OCI-LY7 (cell line): ENCODE measurements around the gene AKR7A2. TPM values are rescaled to one million over a fixed set of nuclear protein-coding genes. Genes with fewer than 3 reads are reported as not detected.

Experiments used
- Bru-seq: library from RNA; stranded (reverse); fragments of 400-500 nt; gene quantifications from one replicate; lab custom pipeline; 2021; lab: Mats Ljungman, UMichigan
- BruChase-seq, 2 experiments: library from RNA; stranded (reverse); fragments of 400-500 nt; gene quantifications; one replicate each; lab custom pipeline; 2021; lab: Mats Ljungman, UMichigan
- BruUV-seq: library from RNA; stranded (reverse); fragments of 400-500 nt; replicated peaks from 2 replicates; lab custom pipeline; 2021; lab: Mats Ljungman, UMichigan
- CTCF ChIA-PET: fragments of 300-600 bp; sonication (Branson Sonifier 250); formaldehyde crosslinking; loops from one replicate; lab custom pipeline; 2022; ENCODE audit warnings: antibody characterized with exemption; ENCODE audit not compliant: unreplicated experiment; lab: Charles Lee
- POLR2A ChIA-PET: fragments of 300-600 bp; sonication (Branson Sonifier 250); formaldehyde crosslinking; loops from one replicate; lab custom pipeline; 2022; ENCODE audit warnings: antibody characterized with exemption; lab: Charles Lee
- DNase-seq: peaks from one replicate; pipeline ENCODE4 v3.0.0-alpha.2; 2015; ENCODE audit warnings: low spot score
- H2AFZ ChIP-seq: fragments of 200-600 bp; sonication (generic), shearing (Covaris generic); 2 replicates; pipeline ENCODE4 v1.6.1; 2014; ENCODE audit warnings: mild to moderate bottlenecking, antibody characterized with exemption, low read length, moderate library complexity
- H3K27ac ChIP-seq: fragments of 200-600 bp; sonication (generic); 2 replicates; pipeline ENCODE4 v1.5.1; 2014; ENCODE audit warnings: mixed run types, low read depth, mild to moderate bottlenecking, moderate library complexity, low read length, inconsistent platforms; ENCODE audit not compliant: poor library complexity, severe bottlenecking
- H3K36me3 ChIP-seq: fragments of 200-600 bp; sonication (generic); 2 replicates; pipeline ENCODE4 v1.6.1; 2014; ENCODE audit warnings: mild to moderate bottlenecking, antibody characterized with exemption, low read length, moderate library complexity, mixed read lengths; ENCODE audit not compliant: insufficient read depth
- H3K4me1 ChIP-seq: fragments of 200-600 bp; sonication (generic); 2 replicates; pipeline ENCODE4 v1.5.1; 2014; ENCODE audit warnings: mild to moderate bottlenecking, low read length; ENCODE audit not compliant: insufficient read depth, poor library complexity, severe bottlenecking
- H3K4me2 ChIP-seq: fragments of 200-600 bp; sonication (generic); 2 replicates; pipeline ENCODE4 v1.6.1; 2014; ENCODE audit warnings: mild to moderate bottlenecking, low read length
- H3K4me3 ChIP-seq: fragments of 200-600 bp; sonication (generic); 2 replicates; pipeline ENCODE4 v1.5.1; 2014; ENCODE audit warnings: mild to moderate bottlenecking, low read depth, low read length; ENCODE audit not compliant: poor library complexity, severe bottlenecking
- H3K79me2 ChIP-seq: fragments of 200-600 bp; sonication (generic); 2 replicates; pipeline ENCODE4 v1.6.1; 2016; ENCODE audit warnings: low read depth, mild to moderate bottlenecking, low read length, moderate library complexity, mixed read lengths; ENCODE audit not compliant: insufficient read depth
- H3K9me2 ChIP-seq: fragments of 200-600 bp; sonication (generic); 2 replicates; pipeline ENCODE4 v1.6.1; 2016; ENCODE audit warnings: mild to moderate bottlenecking, low read length, mixed read lengths; ENCODE audit not compliant: insufficient read depth
- H3K9me3 ChIP-seq: fragments of 200-600 bp; sonication (generic); 2 replicates; pipeline ENCODE4 v1.6.1; 2014; ENCODE audit warnings: mild to moderate bottlenecking, mixed run types, low read length, mixed read lengths
- H4K20me1 ChIP-seq: fragments of 200-600 bp; sonication (generic); 2 replicates; pipeline ENCODE4 v1.6.1; 2014; ENCODE audit warnings: mild to moderate bottlenecking, antibody characterized with exemption, low read length, moderate library complexity, mixed read lengths; ENCODE audit not compliant: insufficient read depth
- EZH2phosphoT487 ChIP-seq: fragments of 200-600 bp; sonication (generic); IDR thresholded peaks from 2 replicates; pipeline ENCODE4 v1.6.1; 2018; ENCODE audit warnings: low read depth, borderline replicate concordance, mild to moderate bottlenecking, mixed run types, antibody characterized with exemption, low read length, moderate library complexity, mixed read lengths
- intact Hi-C: fragments of 100-400 bp; cut with micrococcal nuclease; formaldehyde crosslinking; loops from one replicate; pipeline ENCODE4 v1.10.0; 2022; ENCODE audit not compliant: unreplicated experiment
- long read RNA-seq: library from polyadenylated mRNA; stranded (forward); transcript quantifications from one replicate; pipeline ENCODE4 v2.0.0, GENCODE V29; 2022
- total RNA-seq, 2 experiments: library from RNA; depleted of rRNA in 1 of 2; stranded (reverse); fragments of >200 nt in 1 of 2; shearing (Covaris generic) in 1 of 2; gene quantifications; 2 replicates each; pipeline ENCODE4 v1.2.3, GENCODE V29; 2014 to 2022
- TF ChIP-seq, protein P1 (sequence below): fragments of 200-600 bp; sonication (generic); conservative IDR thresholded peaks from 2 replicates; pipeline ENCODE4 v1.5.1; 2014; ENCODE audit warnings: mild to moderate bottlenecking, antibody characterized with exemption, low read length, moderate library complexity, mixed read lengths

Gene AKR7A2
- total RNA-seq (2014; rRNA removed; shearing (Covaris generic)) (53.9 and 75.2 TPM in 2 replicates), total RNA-seq (2022) (54.2 and 59.1 TPM in 2 replicates), Bru-seq, nascent RNA (percentile 63 among the genes with signal in this experiment), BruChase-seq, experiment 1, labeled RNA remaining after a 6-hour chase (percentile 68 among the genes with signal in this experiment), BruChase-seq, experiment 2, labeled RNA remaining after a 2-hour chase (percentile 63 among the genes with signal in this experiment)
- long read RNA-seq, transcript AKR7A2-201 (7 exons, 1,362 nt), result major isoform, 69 of 73 reads
- long read RNA-seq, partial matches to known transcripts, result 1 of 73 reads
- long read RNA-seq, other reads (novel, unspliced or antisense), result 3 of 73 reads

DNA sequence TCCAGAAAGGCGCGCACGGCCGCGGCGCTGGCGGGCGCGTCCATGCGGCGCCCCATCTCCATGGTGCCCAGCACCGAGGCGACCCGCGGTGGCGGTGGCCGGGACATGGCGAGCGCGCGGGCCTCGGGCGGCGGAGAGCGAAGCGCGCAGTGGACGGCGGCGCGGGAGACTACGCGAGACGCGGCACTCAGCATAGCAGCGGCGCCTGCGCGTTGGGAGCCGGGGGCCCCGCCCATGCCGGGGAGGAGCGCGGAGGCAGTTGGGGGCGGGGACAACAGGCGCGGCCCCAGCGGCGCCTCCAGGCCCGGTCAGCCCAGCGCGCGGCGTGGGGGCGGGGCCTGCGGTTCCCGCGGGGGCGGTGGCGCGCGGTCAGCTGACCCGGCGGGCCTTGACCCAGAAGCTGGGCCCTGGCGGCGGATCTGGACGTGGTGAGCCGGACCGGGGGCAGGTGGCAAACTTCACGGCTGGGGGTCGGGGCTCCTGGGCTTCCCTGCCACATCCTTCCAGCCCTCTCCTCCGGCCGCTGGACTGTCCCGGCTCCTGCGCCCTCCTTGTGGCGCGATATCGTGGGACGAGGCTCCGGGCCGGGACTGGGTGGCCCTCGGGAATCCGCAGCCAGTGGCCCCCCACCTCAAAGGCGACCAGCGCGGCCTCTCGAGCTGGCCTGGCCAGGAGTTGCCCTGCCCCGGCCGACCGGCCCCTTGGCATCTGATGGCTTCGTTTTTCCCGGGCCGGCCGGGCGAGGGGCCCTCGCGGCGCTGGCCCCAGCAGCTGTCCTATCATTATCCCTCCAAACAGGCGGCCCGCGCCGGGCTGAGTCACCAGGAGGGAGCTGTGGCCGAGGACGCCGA lies at the start of gene AKR7A2, which contains the start of gene SLC66A1:
TSS of gene AKR7A2 (minus strand) at position 214 of the 851 bp plus-strand sequence. CDS start at position 194, 20 bp downstream.
TSS of gene SLC66A1 (plus strand) at position 396 of the 851 bp plus-strand sequence. CDS start 5,352 bp downstream, outside the sequence.
- H4K20me1 ChIP-seq, result no peaks in the 10 kb centered on the region
- peak within 1 kb of the TSS; percentile 88 for H3K4me2 ChIP-seq
- intact Hi-C loops, result no loop called here
- H3K4me1 ChIP-seq, result peaks cover 57% of the 10 kb centered on the region
- DNase-seq, result peak; percentile 94
- no TSS peak for BruUV-seq
- TF ChIP-seq EZH2phosphoT487, result no peak
- TF ChIP-seq, protein P1, sequence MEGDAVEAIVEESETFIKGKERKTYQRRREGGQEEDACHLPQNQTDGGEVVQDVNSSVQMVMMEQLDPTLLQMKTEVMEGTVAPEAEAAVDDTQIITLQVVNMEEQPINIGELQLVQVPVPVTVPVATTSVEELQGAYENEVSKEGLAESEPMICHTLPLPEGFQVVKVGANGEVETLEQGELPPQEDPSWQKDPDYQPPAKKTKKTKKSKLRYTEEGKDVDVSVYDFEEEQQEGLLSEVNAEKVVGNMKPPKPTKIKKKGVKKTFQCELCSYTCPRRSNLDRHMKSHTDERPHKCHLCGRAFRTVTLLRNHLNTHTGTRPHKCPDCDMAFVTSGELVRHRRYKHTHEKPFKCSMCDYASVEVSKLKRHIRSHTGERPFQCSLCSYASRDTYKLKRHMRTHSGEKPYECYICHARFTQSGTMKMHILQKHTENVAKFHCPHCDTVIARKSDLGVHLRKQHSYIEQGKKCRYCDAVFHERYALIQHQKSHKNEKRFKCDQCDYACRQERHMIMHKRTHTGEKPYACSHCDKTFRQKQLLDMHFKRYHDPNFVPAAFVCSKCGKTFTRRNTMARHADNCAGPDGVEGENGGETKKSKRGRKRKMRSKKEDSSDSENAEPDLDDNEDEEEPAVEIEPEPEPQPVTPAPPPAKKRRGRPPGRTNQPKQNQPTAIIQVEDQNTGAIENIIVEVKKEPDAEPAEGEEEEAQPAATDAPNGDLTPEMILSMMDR, result no peak
- H3K9me2 ChIP-seq, result no peaks in the 10 kb centered on the region
- ChIA-PET POLR2A (interaction anchor here (0.5 kb wide), 1 partner anchor 272 kb away, joined by 3 read pairs; no protein-coding TSS in a partner anchor), CTCF (no interaction called here)
- H3K9me3 ChIP-seq, result no peaks in the 10 kb centered on the region
- H3K4me3 ChIP-seq, result peak within 1 kb of the TSS; percentile 82
- peaks cover 11% of the 10 kb centered on the region; the same call in 1 of the 2 replicates for H3K36me3 ChIP-seq
- peaks cover 18% of the 10 kb centered on the region; the same call in 1 of the 2 replicates for H3K79me2 ChIP-seq
- H2AFZ ChIP-seq, result peak within 1 kb of the TSS; percentile 68; the same call in 1 of the 2 replicates
- peak within 1 kb of the TSS; percentile 91 for H3K27ac ChIP-seq

GRCh38 chr1:19360843-19361610 lies 49.1 kb upstream of the AKR7A2 start:
- H3K4me2 ChIP-seq, result no peak overlapping the region
- H3K27ac ChIP-seq, result no peak overlapping the region
- no peaks in the 10 kb centered on the region for H3K9me2 ChIP-seq
- intact Hi-C loops, result no loop called here
- no peak overlapping the region for H3K4me3 ChIP-seq
- TF ChIP-seq EZH2phosphoT487, result no peak
- TF ChIP-seq, protein P1, result no peak
- no peaks in the 10 kb centered on the region for H3K79me2 ChIP-seq
- BruUV-seq, result no TSS peak
- H3K36me3 ChIP-seq, result peaks cover 6% of the 10 kb centered on the region; the same call in 1 of the 2 replicates
- H3K4me1 ChIP-seq, result no peaks in the 10 kb centered on the region
- ChIA-PET CTCF (no interaction called here), POLR2A (no interaction called here)
- no peaks in the 10 kb centered on the region for H4K20me1 ChIP-seq
- no peaks in the 10 kb centered on the region for H3K9me3 ChIP-seq
- H2AFZ ChIP-seq, result no peak overlapping the region
- DNase-seq, result no peak
